Measurements from ENCODE around the gene ARID2.

The ARID2 gene

GRCh38 chr12:45863332-45863731, 133.8 kb downstream of the ARID2 start:
- Histone ChIP-seq H3K4me2 (ENCODE audit: low read depth, low read length, poor library complexity, severe bottlenecking) (no peak overlapping the region), H3K36me3 (ENCODE audit: low read length) (peaks cover 20% of the 10 kb centered on the region; the same call in 1 of the 2 replicates), H3K9me3 (ENCODE audit: insufficient read depth, low read length) (no peaks in the 10 kb centered on the region), H3F3A (ENCODE audit: insufficient read depth) (no peaks in the 10 kb centered on the region), H3K79me2 (ENCODE audit: insufficient read depth, low read length) (no peaks in the 10 kb centered on the region), H3K9ac (ENCODE audit: low read length) (no peak overlapping the region), H3K27me3 (ENCODE audit: low read length) (no peaks in the 10 kb centered on the region), H3K27ac (ENCODE audit: low read depth, low read length) (no peak overlapping the region), H3K9me2 (replicated peaks; ENCODE audit: insufficient read depth, low read length) (no peaks in the 10 kb centered on the region), H2AFZ (ENCODE audit: low read depth, low read length, severe bottlenecking) (no peak overlapping the region), H3K4me3 (ENCODE audit: insufficient read depth, low read length, poor library complexity, severe bottlenecking) (no peak overlapping the region), H4K20me1 (ENCODE audit: low read depth, low read length) (no peaks in the 10 kb centered on the region)
- TF ChIP-seq EZH2phosphoT487 (conservative IDR thresholded peaks at IDR 0.05; ENCODE audit: low read length) = no peak
- no peak for TF ChIP-seq CTCF (IDR thresholded peaks at IDR 0.05; ENCODE audit: insufficient read depth, low read length, poor library complexity, severe bottlenecking)

GRCh38 chr12:45866299-45866698, 136.8 kb downstream of the ARID2 start:
- no peak overlapping the region for H2AFZ ChIP-seq (ENCODE audit: low read depth, low read length, severe bottlenecking)
- no peaks in the 10 kb centered on the region for H3K27me3 ChIP-seq (ENCODE audit: low read length)
- H3K27ac ChIP-seq (ENCODE audit: low read depth, low read length) = no peak overlapping the region
- H3K9me2 ChIP-seq (replicated peaks; ENCODE audit: insufficient read depth, low read length) = no peaks in the 10 kb centered on the region
- H4K20me1 ChIP-seq (ENCODE audit: low read depth, low read length) = no peaks in the 10 kb centered on the region
- no peaks in the 10 kb centered on the region for H3K9me3 ChIP-seq (ENCODE audit: insufficient read depth, low read length)
- H3F3A ChIP-seq (ENCODE audit: insufficient read depth) = no peaks in the 10 kb centered on the region
- H3K79me2 ChIP-seq (ENCODE audit: insufficient read depth, low read length) = no peaks in the 10 kb centered on the region
- H3K4me2 ChIP-seq (ENCODE audit: low read depth, low read length, poor library complexity, severe bottlenecking) = no peak overlapping the region
- no peak overlapping the region for H3K4me3 ChIP-seq (ENCODE audit: insufficient read depth, low read length, poor library complexity, severe bottlenecking)
- no peak for TF ChIP-seq CTCF (IDR thresholded peaks at IDR 0.05; ENCODE audit: insufficient read depth, low read length, poor library complexity, severe bottlenecking)
- TF ChIP-seq EZH2phosphoT487 (conservative IDR thresholded peaks at IDR 0.05; ENCODE audit: low read length) = no peak
- H3K36me3 ChIP-seq (ENCODE audit: low read length) = peaks cover 16% of the 10 kb centered on the region; the same call in 1 of the 2 replicates
- H3K9ac ChIP-seq (ENCODE audit: low read length) = no peak overlapping the region

- Histone ChIP-seq H4K20me1 (ENCODE audit: low read depth, low read length) (no peaks in the 10 kb centered on the region), H3K9ac (ENCODE audit: low read length) (no peak overlapping the region), H3K79me2 (ENCODE audit: insufficient read depth, low read length) (no peaks in the 10 kb centered on the region), H3K27ac (ENCODE audit: low read depth, low read length) (no peak overlapping the region), H3F3A (ENCODE audit: insufficient read depth) (no peaks in the 10 kb centered on the region), H3K9me3 (ENCODE audit: insufficient read depth, low read length) (no peaks in the 10 kb centered on the region), H3K4me3 (ENCODE audit: insufficient read depth, low read length, poor library complexity, severe bottlenecking) (no peak overlapping the region), H3K36me3 (ENCODE audit: low read length) (peaks cover 11% of the 10 kb centered on the region), H3K4me2 (ENCODE audit: low read depth, low read length, poor library complexity, severe bottlenecking) (no peak overlapping the region), H3K9me2 (replicated peaks; ENCODE audit: insufficient read depth, low read length) (no peaks in the 10 kb centered on the region), H3K27me3 (ENCODE audit: low read length) (no peaks in the 10 kb centered on the region), H2AFZ (ENCODE audit: low read depth, low read length, severe bottlenecking) (no peak overlapping the region)
- TF ChIP-seq CTCF (IDR thresholded peaks at IDR 0.05; ENCODE audit: insufficient read depth, low read length, poor library complexity, severe bottlenecking) = no peak
- TF ChIP-seq EZH2phosphoT487 (conservative IDR thresholded peaks at IDR 0.05; ENCODE audit: low read length) = no peak
These were observed 142.9 kb downstream of the ARID2 start for GRCh38 chr12:45872446-45872845.

Measured in SU-DHL-6 (cell line).